Right lobe of liver (tissue), 6 donors: ENCODE data around the gene UBE2J2. TPM values are rescaled to one million over a fixed set of nuclear protein-coding genes. Genes with fewer than 3 reads are reported as not detected.

Experiments used
- ATAC-seq, 4 donors: fragments of 200-7000 bp; cut with Tn5 transposase; one replicate each; pipeline ENCODE4 v1.9.1; 2020; ENCODE audit warnings: mild to moderate bottlenecking in 4 of 4, moderate library complexity in 4 of 4
- DNase-seq, 3 donors: peaks; one replicate each; pipeline ENCODE4 v3.0.0-alpha.2; 2020
- H3K27ac ChIP-seq, 3 donors: fragments of 200-600 bp; one replicate each; pipeline ENCODE4 v1.8.0; 2022
- H3K27me3 ChIP-seq, 2 donors: fragments of 200-600 bp; one replicate each; pipeline ENCODE4 v1.8.0; 2022
- H3K36me3 ChIP-seq, 4 donors: fragments of 200-600 bp; sonication (generic) in 1 of 4; one replicate each; pipeline versions ENCODE4 v1.5.1 to v1.8.0; 2017 to 2022; ENCODE audit warnings: control low read depth in 1 of 4
- H3K4me1 ChIP-seq, 4 donors: fragments of 200-600 bp; sonication (generic) in 1 of 4; one replicate each; pipeline versions ENCODE4 v1.5.1 to v1.8.0; 2017 to 2022; ENCODE audit warnings: control low read depth in 1 of 4
- H3K4me3 ChIP-seq, 3 donors: fragments of 200-600 bp; one replicate each; pipeline ENCODE4 v1.8.0; 2022
- H3K9me3 ChIP-seq, 4 donors: fragments of 200-600 bp; sonication (generic) in 1 of 4; one replicate each; pipeline versions ENCODE4 v1.5.1 to v1.8.0; 2017 to 2022; ENCODE audit warnings: control low read depth in 1 of 4
- CTCF ChIP-seq, 4 donors: fragments of 200-600 bp in 3 of 4; fragments of 450-650 bp in 1 of 4; IDR thresholded peaks; one replicate each; pipeline versions ENCODE4 v1.5.1 to v1.8.0; 2016 to 2022; ENCODE audit warnings: antibody characterized with exemption in 4 of 4, mild to moderate bottlenecking in 2 of 4
- POLR2A ChIP-seq: fragments of 450-650 bp; IDR thresholded peaks from one replicate; pipeline ENCODE4 v1.6.1; 2017; ENCODE audit warnings: antibody characterized with exemption, mild to moderate bottlenecking
- WGBS: methylation state at CpG from one replicate; pipeline ENCODE4 v1.1.6; 2018; ENCODE audit warnings: low coverage, low lambda C conversion rate; ENCODE audit not compliant: insufficient coverage; ENCODE audit errors: missing lambda C conversion rate; 5-methylcytosine and 5-hydroxymethylcytosine counted together
- intact Hi-C, 2 donors: fragments of 100-400 bp; cut with DNase I; formaldehyde crosslinking; loops; one replicate each; pipeline versions ENCODE4 v1.11.2 to v1.14.1; 2022
- total RNA-seq, 6 experiments: library from RNA; depleted of rRNA in 2 of 6; stranded (reverse); fragments of >200 nt in 2 of 6; fragmentation: NEBNext Ultra II Directional in 3 of 6; extraction: Animal tissue kit (Norgen Biotek cat#: 25700) in 3 of 6; gene quantifications; one replicate each; pipeline versions ENCODE4 v1.1.0 to v1.2.4, GENCODE V29; 2016 to 2023
- donor health status: DM: no; HTN: yes; CAD: no.
- donor health status: DM: no; HTN: no; CAD: no.
- donor health status: DM: no; HTN: no; CAD: no.
- donor health status: DM: no; HTN: yes; CAD: no.
- donor health status: DM: no; HTN: yes; CAD: no.

Gene UBE2J2
- total RNA-seq, 6 experiments from 2014 or later = 25.5 to 30.6 (median 26.9) TPM

GRCh38 chr1:1259119-1259488, 14.6 kb downstream of the UBE2J2 start:
- Histone ChIP-seq H3K9me3 (no peaks in the 10 kb centered on the region), H3K27ac (no peak overlapping the region), H3K4me3 (no peak overlapping the region), H3K36me3 (peaks cover 0 to 56% (median 16%) of the 10 kb centered on the region in 4 donors), H3K4me1 (no peaks in the 10 kb centered on the region), H3K27me3 (no peaks in the 10 kb centered on the region)
- intact Hi-C loops = no loop called here
- no CpG with 5 or more reads among the region's 22 CpGs for WGBS
- DNase-seq = no peak
- no peak for ATAC-seq
- no peak for TF ChIP-seq CTCF (IDR thresholded peaks at IDR 0.05)

GRCh38 chr1:1256956-1257871, 16.4 kb downstream of the UBE2J2 start:
- Histone ChIP-seq H3K4me1 (no peaks in the 10 kb centered on the region), H3K36me3 (peaks cover 0 to 44% (median 13%) of the 10 kb centered on the region in 4 donors), H3K27me3 (no peaks in the 10 kb centered on the region), H3K9me3 (no peaks in the 10 kb centered on the region), H3K4me3 (no peak overlapping the region), H3K27ac (no peak overlapping the region)
- 92% methylated on average over 11 of the region's 31 CpGs for WGBS
- DNase-seq (peak in 1 of 3 donors; percentile 45), ATAC-seq (no peak)
- TF ChIP-seq CTCF (IDR thresholded peaks at IDR 0.05) (no peak), POLR2A (no peak)
- intact Hi-C loops = no loop called here

GRCh38 chr1:1255611-1256010, 18.0 kb downstream of the UBE2J2 start:
- no peak for ATAC-seq
- intact Hi-C loops = no loop called here
- Histone ChIP-seq H3K4me1 (no peaks in the 10 kb centered on the region), H3K4me3 (no peak overlapping the region), H3K27me3 (no peaks in the 10 kb centered on the region), H3K27ac (no peak overlapping the region), H3K36me3 (peaks cover 0 to 34% (median 11%) of the 10 kb centered on the region in 4 donors), H3K9me3 (no peaks in the 10 kb centered on the region)
- TF ChIP-seq POLR2A = no peak
- TF ChIP-seq CTCF (IDR thresholded peaks at IDR 0.05) = no peak
- WGBS = no CpG with 5 or more reads among the region's 10 CpGs
- peak in 2 of 3 donors; percentile 46 to 53 for DNase-seq

- TF ChIP-seq POLR2A (no peak), CTCF (IDR thresholded peaks at IDR 0.05) (no peak)
- Histone ChIP-seq H3K4me1 (no peaks in the 10 kb centered on the region), H3K36me3 (peaks cover 0 to 34% (median 11%) of the 10 kb centered on the region in 4 donors), H3K27ac (no peak overlapping the region), H3K9me3 (no peaks in the 10 kb centered on the region), H3K27me3 (no peaks in the 10 kb centered on the region), H3K4me3 (no peak overlapping the region)
- 95% methylated on average over 11 of the region's 26 CpGs for WGBS
- DNase-seq = no peak
- intact Hi-C loops = no loop called here
- ATAC-seq = no peak
Measured at GRCh38 chr1:1255078-1255477, 18.6 kb downstream of the UBE2J2 start.
